H1 (cell line): ENCODE measurements around the gene CCNY. TPM values are rescaled to one million over a fixed set of nuclear protein-coding genes. Genes with fewer than 3 reads are reported as not detected.

Experiments
- CTCF ChIA-PET: fragments of 300-600 bp; sonication (Branson Sonifier 250); formaldehyde crosslinking; loops from one replicate; lab custom pipeline; 2021; ENCODE audit not compliant: partially characterized antibody; lab: Charles Lee
- POLR2A ChIA-PET: fragments of 300-600 bp; sonication (Branson Sonifier 250); formaldehyde crosslinking; loops from one replicate; lab custom pipeline; 2021; ENCODE audit warnings: inconsistent platforms; ENCODE audit not compliant: partially characterized antibody; lab: Charles Lee
- DNase-seq, 2 experiments: peaks; one replicate each; pipeline versions ENCODE4 v3.0.0 to v3.0.0-alpha.2; 2010 to 2022; ENCODE audit warnings: low spot score in 2 of 2, low read depth in 1 of 2, mixed read lengths in 1 of 2
- FAIRE-seq: peaks from 2 replicates; lab custom pipeline; 2011; peaks lifted over from hg19 to GRCh38; lab: Jason Lieb, UNC
- H2AFZ ChIP-seq: 2 replicates; pipeline ENCODE4 v1.8.1; 2012; ENCODE audit warnings: low read length, inconsistent platforms
- H2AK5ac ChIP-seq: 2 replicates; pipeline ENCODE4 v1.6.1; 2013; ENCODE audit warnings: low read depth, low read length
- H2BK120ac ChIP-seq: replicated peaks from 2 replicates; pipeline ENCODE3; 2013; ENCODE audit warnings: low read depth, low read length, inconsistent platforms
- H2BK12ac ChIP-seq: 2 replicates; pipeline ENCODE4 v1.6.1; 2013; ENCODE audit warnings: low read depth, low read length
- H2BK15ac ChIP-seq: 2 replicates; pipeline ENCODE4 v1.6.1; 2013; ENCODE audit warnings: low read length
- H2BK20ac ChIP-seq: 2 replicates; pipeline ENCODE4 v1.6.1; 2013; ENCODE audit warnings: low read length
- H2BK5ac ChIP-seq: 2 replicates; pipeline ENCODE4 v1.6.1; 2013; ENCODE audit warnings: low read depth, low read length
- H3K14ac ChIP-seq: 2 replicates; pipeline ENCODE4 v1.6.1; 2013; ENCODE audit warnings: inconsistent platforms; ENCODE audit not compliant: insufficient read length
- H3K18ac ChIP-seq: 2 replicates; pipeline ENCODE4 v1.6.1; 2013; ENCODE audit warnings: low read length; ENCODE audit errors: extremely low read depth
- H3K23ac ChIP-seq: 2 replicates; pipeline ENCODE4 v1.6.1; 2013; ENCODE audit warnings: inconsistent platforms; ENCODE audit not compliant: insufficient read length
- H3K23me2 ChIP-seq: 2 replicates; pipeline ENCODE4 v1.6.1; 2013; ENCODE audit warnings: low read depth, low read length
- H3K27ac ChIP-seq: 2 replicates; pipeline ENCODE4 v1.6.1; 2011; ENCODE audit warnings: low read depth, low read length, inconsistent platforms
- H3K27me3 ChIP-seq, 4 experiments: replicated peaks in 1 of 4; 1 replicate in 1 of 4; 2 replicates in 3 of 4; pipeline versions ENCODE4 v1.6.1 to v1.8.1; 2011 to 2013; ENCODE audit warnings: low read length in 3 of 4, mild to moderate bottlenecking in 3 of 4, inconsistent platforms in 2 of 4, mixed read lengths in 2 of 4, moderate library complexity in 1 of 4; ENCODE audit not compliant: control insufficient read depth in 3 of 4, insufficient read depth in 3 of 4; ENCODE audit errors: extremely low read depth in 1 of 4
- H3K36me3 ChIP-seq, 4 experiments: 2 replicates each; pipeline versions ENCODE4 v1.6.1 to v1.8.1; 2011 to 2013; ENCODE audit warnings: mild to moderate bottlenecking in 4 of 4, low read length in 3 of 4, moderate library complexity in 2 of 4, control low read depth in 1 of 4, inconsistent platforms in 1 of 4; ENCODE audit not compliant: insufficient read depth in 4 of 4, control insufficient read depth in 2 of 4
- H3K4ac ChIP-seq: replicated peaks from 2 replicates; pipeline ENCODE3; 2013; ENCODE audit warnings: low read length, low read depth, mixed read lengths, inconsistent platforms; ENCODE audit not compliant: insufficient read length
- H3K4me1 ChIP-seq, 4 experiments: replicated peaks in 1 of 4; 1 replicate in 1 of 4; 2 replicates in 3 of 4; pipeline versions ENCODE4 v1.6.1 to v1.8.1; 2011 to 2013; ENCODE audit warnings: low read length in 3 of 4, inconsistent platforms in 2 of 4, mixed read lengths in 1 of 4; ENCODE audit not compliant: insufficient read depth in 4 of 4, control insufficient read depth in 3 of 4
- H3K4me2 ChIP-seq, 2 experiments: 2 replicates each; pipeline versions ENCODE4 v1.6.1 to v1.8.1; 2011 to 2013; ENCODE audit warnings: low read depth in 2 of 2, low read length in 2 of 2, control low read depth in 1 of 2, inconsistent platforms in 1 of 2, mild to moderate bottlenecking in 1 of 2; ENCODE audit not compliant: insufficient read depth in 1 of 2
- H3K4me3 ChIP-seq, 4 experiments: fragments of 200-600, 300-600 bp in 1 of 4; sonication (generic), shearing (Covaris generic), sonication (Bioruptor Twin) in 1 of 4; 2 replicates each; pipeline versions ENCODE4 v1.5.1 to v1.8.1; 2011 to 2016; ENCODE audit warnings: low read length in 4 of 4, low read depth in 3 of 4, control low read depth in 2 of 4, inconsistent platforms in 2 of 4, mild to moderate bottlenecking in 2 of 4, mixed read lengths in 1 of 4, moderate library complexity in 1 of 4; ENCODE audit not compliant: insufficient read depth in 2 of 4; ENCODE audit errors: extremely low read depth in 1 of 4
- H3K56ac ChIP-seq: replicated peaks from 2 replicates; pipeline ENCODE3; 2013; ENCODE audit warnings: low read depth, mild to moderate bottlenecking, mixed read lengths, low read length, inconsistent platforms; ENCODE audit not compliant: insufficient read length
- H3K79me1 ChIP-seq: 2 replicates; pipeline ENCODE4 v1.6.1; 2013; ENCODE audit warnings: low read depth, low read length, control low read depth
- H3K79me2 ChIP-seq, 2 experiments: 2 replicates each; pipeline versions ENCODE4 v1.6.1 to v1.8.1; 2012 to 2013; ENCODE audit warnings: low read length in 2 of 2, mild to moderate bottlenecking in 2 of 2, inconsistent platforms in 1 of 2; ENCODE audit not compliant: insufficient read depth in 2 of 2, control insufficient read depth in 1 of 2
- H3K9ac ChIP-seq, 4 experiments: replicated peaks in 1 of 4; 1 replicate in 1 of 4; 2 replicates in 3 of 4; pipeline versions ENCODE4 v1.6.1 to v1.8.1; 2011 to 2013; ENCODE audit warnings: low read depth in 3 of 4, low read length in 3 of 4, control low read depth in 2 of 4, mild to moderate bottlenecking in 2 of 4, moderate library complexity in 2 of 4, inconsistent platforms in 1 of 4; ENCODE audit errors: extremely low read depth in 1 of 4
- H3K9me3 ChIP-seq, 2 experiments: 2 replicates each; pipeline versions ENCODE4 v1.6.1 to v1.8.1; 2012 to 2013; ENCODE audit warnings: mild to moderate bottlenecking in 2 of 2, moderate library complexity in 2 of 2, control low read depth in 1 of 2, inconsistent platforms in 1 of 2, low read depth in 1 of 2, low read length in 1 of 2, mixed read lengths in 1 of 2; ENCODE audit not compliant: insufficient read depth in 2 of 2
- H4K20me1 ChIP-seq, 2 experiments: replicated peaks in 1 of 2; 2 replicates each; pipeline versions ENCODE3 to v1.8.1; 2011 to 2013; ENCODE audit warnings: inconsistent platforms in 2 of 2, low read length in 2 of 2, mild to moderate bottlenecking in 1 of 2; ENCODE audit not compliant: insufficient read depth in 2 of 2, control insufficient read depth in 1 of 2
- H4K5ac ChIP-seq: 2 replicates; pipeline ENCODE4 v1.6.1; 2013; ENCODE audit warnings: low read length, low read depth, mixed read lengths, inconsistent platforms; ENCODE audit not compliant: insufficient read length
- H4K8ac ChIP-seq: 2 replicates; pipeline ENCODE4 v1.8.0; 2013; ENCODE audit warnings: mild to moderate bottlenecking, moderate library complexity, low read length, inconsistent platforms; ENCODE audit not compliant: insufficient read depth; ENCODE audit errors: extremely low read depth
- H4K91ac ChIP-seq: replicated peaks from 2 replicates; pipeline ENCODE3; 2013; ENCODE audit warnings: low read length, mixed read lengths, inconsistent platforms; ENCODE audit not compliant: insufficient read length
- ASH2L ChIP-seq: fragments of 200-600, 300-600 bp; sonication (generic); IDR thresholded peaks from one replicate; pipeline ENCODE4 v1.7.1; 2017; ENCODE audit warnings: low read length
- BACH1 ChIP-seq: IDR thresholded peaks from 2 replicates; pipeline ENCODE4 v1.6.1; 2012; ENCODE audit warnings: low read length, improper control_type of control experiment
- BRCA1 ChIP-seq: IDR thresholded peaks from 2 replicates; pipeline ENCODE4 v1.6.1; 2012; ENCODE audit warnings: low read depth, low read length, improper control_type of control experiment
- CBX5 ChIP-seq: fragments of 300-800, 300-1000 bp; sonication (generic); IDR thresholded peaks from 2 replicates; pipeline ENCODE4 v1.7.1; 2016; ENCODE audit warnings: antibody characterized with exemption, low read length, low read depth
- CTBP2 ChIP-seq: IDR thresholded peaks from 2 replicates; pipeline ENCODE4 v1.7.0; 2011; ENCODE audit warnings: borderline replicate concordance, mild to moderate bottlenecking, moderate library complexity, mixed read lengths, low read length; ENCODE audit not compliant: insufficient read depth, insufficient read length
- EP300 ChIP-seq, 2 experiments: IDR thresholded peaks; 1 replicate in 1 of 2; 2 replicates in 1 of 2; pipeline ENCODE4 v1.6.1; 2011 to 2012; ENCODE audit warnings: low read depth in 2 of 2, low read length in 2 of 2, mild to moderate bottlenecking in 2 of 2, borderline replicate concordance in 1 of 2, inconsistent platforms in 1 of 2, moderate library complexity in 1 of 2
- HDAC2 ChIP-seq, 2 experiments: fragments of 300-600 bp in 1 of 2; sonication (generic) in 1 of 2; IDR thresholded peaks; 2 replicates each; pipeline ENCODE4 v1.6.1; 2011 to 2012; ENCODE audit warnings: low read depth in 2 of 2, low read length in 2 of 2, mild to moderate bottlenecking in 2 of 2, moderate library complexity in 2 of 2, borderline replicate concordance in 1 of 2, inconsistent platforms in 1 of 2
- HDAC6 ChIP-seq: IDR thresholded peaks from one replicate; pipeline ENCODE4 v1.7.1; 2012; ENCODE audit warnings: low read depth, mild to moderate bottlenecking, inconsistent platforms, low read length, moderate library complexity
- POU5F1 ChIP-seq: IDR thresholded peaks from 2 replicates; pipeline ENCODE4 v1.6.1; 2011; ENCODE audit warnings: low read depth, mild to moderate bottlenecking, low read length, moderate library complexity
- SAP30 ChIP-seq: fragments of 300-600 bp; sonication (generic); IDR thresholded peaks from 2 replicates; pipeline ENCODE4 v1.7.1; 2012; ENCODE audit warnings: low read length, moderate library complexity, mild to moderate bottlenecking, inconsistent platforms; ENCODE audit not compliant: insufficient read depth, insufficient replicate concordance
- SRF ChIP-seq: IDR thresholded peaks from 2 replicates; pipeline ENCODE4 v1.6.1; 2011; ENCODE audit warnings: mild to moderate bottlenecking, low read depth, low read length, moderate library complexity
- SUZ12 ChIP-seq: fragments of 200-600 bp; sonication (generic); IDR thresholded peaks from 2 replicates; pipeline ENCODE4 v1.6.1; 2012; ENCODE audit warnings: mild to moderate bottlenecking, inconsistent platforms, low read length, moderate library complexity, mixed read lengths
- WGBS, 2 experiments: shearing (Covaris generic) in 1 of 2; methylation state at CpG; one replicate each; pipeline versions ENCODE4 v1.1.6 to v1.1.7; 2013 to 2015; ENCODE audit warnings: low lambda C conversion rate in 2 of 2, mixed read lengths in 2 of 2, inconsistent platforms in 1 of 2, low coverage in 1 of 2, missing lambda C conversion rate in 1 of 2; ENCODE audit not compliant: insufficient replicate concordance in 2 of 2, insufficient coverage in 1 of 2, insufficient read length in 1 of 2; ENCODE audit errors: extremely low coverage in 1 of 2, missing lambda C conversion rate in 1 of 2; 5-methylcytosine and 5-hydroxymethylcytosine counted together
- polyA plus RNA-seq, 7 experiments: library from polyadenylated mRNA; depleted of rRNA in 3 of 7; stranded (reverse) in 5 of 7; unstranded in 2 of 7; fragments of >200 nt in 5 of 7; fragments of 200-250 nt in 2 of 7; gene quantifications; 1 replicate in 5 of 7; 2 replicates in 1 of 7; 4 replicates in 1 of 7; pipeline versions ENCODE4 v1.2.1 to v1.2.3, GENCODE V29; 2011 to 2013; ENCODE audit warnings: missing spikeins in 2 of 7, mixed read lengths in 2 of 7
- total RNA-seq: library from RNA; stranded (reverse); fragmentation: NEBNext Ultra II Directional; extraction: Animal tissue kit (Norgen Biotek cat#: 25700); gene quantifications from 2 replicates; pipeline ENCODE4 v1.2.1, GENCODE V29; 2021

The CCNY gene
- total and polyA plus RNA-seq, 2 of the 8 experiments (the other 6 are each of a cell fraction or from before 2014, with no cell fraction given): 25.3 to 68.2 TPM

DNA sequence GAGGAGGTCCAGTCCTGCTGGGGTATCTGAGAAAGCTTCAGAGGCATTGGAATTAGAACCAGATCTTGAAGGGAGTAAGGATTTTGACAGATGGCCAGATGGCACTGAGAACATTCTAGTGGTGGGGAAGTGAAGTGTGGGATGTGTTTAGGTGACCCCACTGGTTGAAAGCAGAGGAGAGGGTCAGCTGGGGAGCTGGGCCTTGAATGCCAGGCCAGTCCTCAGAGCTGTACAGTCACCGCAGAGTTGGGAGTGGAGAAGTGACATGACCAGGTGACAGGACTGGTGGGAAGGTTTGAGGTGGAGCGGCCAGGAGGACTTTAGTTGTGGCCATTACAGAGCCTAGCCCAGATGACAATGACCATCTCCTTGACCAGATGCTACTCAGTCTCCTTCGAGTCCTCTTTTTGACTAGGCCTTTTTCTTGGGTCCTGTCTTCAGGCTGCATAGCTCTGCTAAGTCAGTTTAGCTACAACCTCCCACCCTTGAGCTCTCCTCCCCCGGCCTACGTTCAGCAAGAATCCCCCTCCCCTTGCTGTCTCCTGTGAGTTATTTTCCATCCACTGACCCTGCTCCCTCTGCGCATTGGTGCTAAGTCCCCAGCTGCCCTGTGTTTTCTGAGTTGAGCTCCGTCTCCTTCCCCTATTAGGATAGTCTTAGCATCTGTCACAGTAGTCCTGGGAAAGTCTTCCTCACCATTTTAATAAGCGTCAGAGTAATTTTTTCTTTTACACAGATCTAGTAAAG, 56.3 kb downstream of the CCNY start:
- no peak overlapping the region for H3K4ac ChIP-seq
- peaks cover under 1 to 2% of the 10 kb centered on the region in 2 experiments for H4K20me1 ChIP-seq
- H3K4me3 ChIP-seq: no peak overlapping the region
- no peak overlapping the region for H3K27ac ChIP-seq
- no peak overlapping the region for H3K23ac ChIP-seq
- H3K79me2 ChIP-seq: peaks cover 14 to 80% of the 10 kb centered on the region in 2 experiments
- no peak overlapping the region for H2BK15ac ChIP-seq
- H3K79me1 ChIP-seq: peaks cover 19% of the 10 kb centered on the region
- H2AK5ac ChIP-seq: no peak overlapping the region
- no peak overlapping the region for H3K18ac ChIP-seq
- peaks cover 22 to 45% (median 31%) of the 10 kb centered on the region in 4 experiments for H3K4me1 ChIP-seq
- no peak overlapping the region for H4K91ac ChIP-seq
- 80% methylated on average over 8 of the region's 8 CpGs; no CpG with 5 or more reads in 1 of the 2 experiments for WGBS, 2 experiments
- H3K27me3 ChIP-seq: no peaks in the 10 kb centered on the region
- ChIA-PET CTCF (interaction anchor here (0.6 to 1.6 kb wide), 3 partner anchors 10 to 717 kb away, joined by 3 to 4 read pairs (median 3); no protein-coding TSS in a partner anchor), POLR2A (interaction anchor here (2.5 kb wide), 1 partner anchor 8 kb away, joined by 11 read pairs; no protein-coding TSS in a partner anchor)
- no peaks in the 10 kb centered on the region for H3K23me2 ChIP-seq
- H3K36me3 ChIP-seq: no peaks in the 10 kb centered on the region
- H3K9ac ChIP-seq: no peak overlapping the region
- H3K4me2 ChIP-seq: peak overlapping the region in 1 of 2 experiments; percentile 36; a peak in 1 of 4 replicates
- FAIRE-seq (no peak), DNase-seq (no peak)
- no peak overlapping the region for H2BK120ac ChIP-seq
- no peak overlapping the region for H2BK5ac ChIP-seq
- H4K5ac ChIP-seq: no peak overlapping the region
- H3K14ac ChIP-seq: no peak overlapping the region
- peak overlapping the region; percentile 52; the same call in 1 of the 2 replicates for H2BK20ac ChIP-seq
- H2AFZ ChIP-seq: no peak overlapping the region
- no peak overlapping the region for H3K56ac ChIP-seq
- no peaks in the 10 kb centered on the region for H3K9me3 ChIP-seq
- H2BK12ac ChIP-seq: 0 out of 2 replicates have a peak overlapping the region, but pooled peaks have one; percentile 2
- H4K8ac ChIP-seq: no peak overlapping the region
- TF ChIP-seq BRCA1 (no peak), SRF (no peak), CTBP2 (no peak), HDAC2 (IDR thresholded peaks at IDR 0.05; ENCODE audit: borderline replicate concordance in 1 of 2, low read depth in 2 of 2, low read length in 2 of 2) (no peak), SUZ12 (no peak), CBX5 (no peak), EP300 (IDR thresholded peaks at IDR 0.05; ENCODE audit: borderline replicate concordance in 1 of 2, low read depth in 2 of 2, low read length in 2 of 2) (no peak), ASH2L (no peak), HDAC6 (no peak), BACH1 (no peak), POU5F1 (no peak), SAP30 (no peak)
